Stimulated activated naive CD4-positive, alpha-beta T cell (primary cell): Measurements from ENCODE around the gene KRTAP10-3.
"Not testable (repeated sequence)": the region's sequence is repeated elsewhere in the genome, so short reads cannot be mapped to it uniquely, and the experiment has no call there.

Experiments used
- DNase-seq, 6 experiments: peaks; one replicate each; lab custom pipeline; 2025; lab: John Stamatoyannopoulos, UW

Gene KRTAP10-3

DNA sequence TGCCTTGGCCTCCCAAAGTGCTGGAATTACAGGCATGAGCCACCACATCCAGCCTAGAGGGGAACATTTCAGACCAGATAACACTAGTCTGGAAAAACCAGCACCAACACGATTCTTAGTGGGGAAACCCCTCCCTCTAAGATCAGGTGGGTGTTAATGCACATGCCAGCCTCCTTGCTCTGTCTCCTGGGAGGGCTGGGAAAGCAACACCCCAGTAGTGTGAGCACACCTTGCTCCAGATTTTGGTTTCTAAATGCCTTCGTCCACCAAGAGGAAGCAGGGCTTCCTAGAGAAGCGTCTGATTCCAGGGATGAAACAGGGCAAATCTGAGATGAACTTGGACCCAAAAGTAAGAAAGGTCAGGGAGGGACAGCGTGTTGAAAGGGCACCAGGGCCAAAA is 12.7 kb upstream of the KRTAP10-3 start:
- DNase-seq, result no peak

DNA sequence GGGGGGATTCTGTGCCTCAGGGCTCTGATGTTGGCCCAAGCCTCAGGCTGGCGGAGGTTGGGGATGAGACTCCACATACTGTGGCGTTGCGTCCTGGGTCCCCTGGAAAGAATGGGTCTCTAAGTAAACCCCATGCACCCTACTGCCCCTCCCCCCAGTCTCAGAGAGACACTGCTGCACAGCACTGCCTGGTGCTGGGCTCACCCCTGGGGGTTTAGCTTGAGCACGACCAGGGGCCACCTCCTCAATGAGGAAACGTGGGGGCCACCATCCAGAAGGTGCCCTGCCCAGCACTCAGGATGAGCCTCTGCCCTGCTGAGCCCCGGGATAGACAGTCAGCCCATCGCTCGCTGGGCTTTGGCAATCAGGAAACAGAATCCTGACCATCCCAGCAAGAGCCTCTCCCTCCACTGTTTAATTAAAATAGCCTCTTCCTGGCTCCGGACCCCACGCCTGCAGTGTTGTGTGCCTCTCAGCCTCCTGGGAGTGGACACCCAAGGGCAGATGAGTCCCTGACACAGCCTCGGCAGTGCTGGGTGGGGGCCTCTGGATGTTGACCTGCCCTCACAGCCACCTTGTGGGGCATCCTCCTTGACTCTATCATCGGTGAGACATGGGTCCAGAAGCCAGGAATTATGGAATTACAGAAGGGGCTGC is 11.4 kb upstream of the KRTAP10-3 start:
- no peak for DNase-seq

- DNase-seq, result no peak
Measured at GRCh38 chr21:44568667-44569556, 10.3 kb upstream of the KRTAP10-3 start.

- DNase-seq, result no peak
Measured at GRCh38 chr21:44568261-44568660, 9.7 kb upstream of the KRTAP10-3 start.

GRCh38 chr21:44567481-44568171 is 9.0 kb upstream of the KRTAP10-3 start:
- DNase-seq, result no peak

DNA sequence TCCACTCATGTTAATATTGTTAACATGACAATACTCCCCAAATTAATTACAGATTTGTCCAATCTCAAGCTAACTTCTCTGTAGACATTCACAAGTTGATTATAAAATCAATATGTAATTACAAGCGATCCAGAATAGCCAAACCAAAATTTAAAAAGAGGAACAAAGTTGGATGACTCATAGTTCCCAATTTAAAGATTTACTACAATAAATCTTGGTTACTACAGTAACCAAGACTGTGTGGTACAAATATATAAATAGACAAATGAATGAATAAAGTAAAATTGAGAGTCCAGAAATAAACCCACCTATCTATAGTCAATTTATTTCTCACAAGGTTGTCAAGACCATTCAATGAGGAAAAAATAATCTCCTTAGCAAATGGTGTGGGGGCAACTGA is 7.8 kb upstream of the KRTAP10-3 start:
- no peak for DNase-seq

DNA sequence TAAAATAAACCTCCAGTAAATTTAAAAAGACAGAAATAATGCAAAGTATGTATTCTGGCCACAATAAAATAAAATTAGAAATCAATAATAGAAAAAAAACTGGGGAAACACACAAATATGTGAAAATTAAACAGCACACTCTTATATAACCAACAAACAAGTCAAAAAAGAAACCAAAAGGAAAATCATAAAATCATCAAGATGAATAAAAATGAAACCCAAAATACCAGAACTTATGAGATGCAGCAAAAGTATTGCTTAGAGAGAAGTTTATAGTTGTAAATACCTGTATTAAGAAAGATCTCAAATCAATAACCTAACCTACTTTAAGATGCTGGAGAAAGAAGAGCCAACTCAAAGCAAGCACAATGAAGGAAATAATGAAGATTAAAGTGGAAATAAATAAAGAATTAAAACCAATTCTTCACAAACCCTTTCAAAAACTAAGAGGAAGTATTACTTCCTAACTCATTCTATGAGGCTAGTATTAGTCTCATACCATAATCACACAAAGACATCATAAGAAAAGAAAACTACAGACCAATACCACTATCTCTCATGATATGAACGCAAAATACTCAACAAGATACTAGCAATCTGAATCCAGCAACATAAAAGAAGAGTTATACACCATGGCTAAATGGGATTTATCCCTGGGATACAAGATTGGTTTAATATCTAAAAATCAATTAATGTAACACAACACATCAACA is 6.4 kb upstream of the KRTAP10-3 start:
- no peak for DNase-seq

- no peak for DNase-seq
Measured at GRCh38 chr21:44564099-44564498, 5.5 kb upstream of the KRTAP10-3 start.

DNA sequence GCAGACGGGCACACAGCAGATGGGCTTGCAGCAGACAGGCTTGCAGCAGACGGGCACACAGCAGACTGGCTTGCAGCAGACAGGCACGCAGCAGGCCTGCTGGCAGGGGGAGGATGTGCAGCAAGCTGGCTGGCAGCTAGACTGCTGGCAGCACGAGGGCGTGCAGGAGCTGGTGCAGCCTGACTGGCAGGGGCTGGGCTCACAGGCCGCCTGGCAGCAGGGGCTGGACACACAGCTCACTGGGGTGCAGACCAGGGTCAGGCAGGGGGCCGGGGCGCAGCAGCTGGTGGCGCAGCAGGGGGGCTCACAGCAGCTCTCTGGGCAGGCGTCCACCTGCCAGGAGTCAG is 293 bp downstream of the KRTAP10-3 start:
- not testable (repeated sequence) for DNase-seq

DNA sequence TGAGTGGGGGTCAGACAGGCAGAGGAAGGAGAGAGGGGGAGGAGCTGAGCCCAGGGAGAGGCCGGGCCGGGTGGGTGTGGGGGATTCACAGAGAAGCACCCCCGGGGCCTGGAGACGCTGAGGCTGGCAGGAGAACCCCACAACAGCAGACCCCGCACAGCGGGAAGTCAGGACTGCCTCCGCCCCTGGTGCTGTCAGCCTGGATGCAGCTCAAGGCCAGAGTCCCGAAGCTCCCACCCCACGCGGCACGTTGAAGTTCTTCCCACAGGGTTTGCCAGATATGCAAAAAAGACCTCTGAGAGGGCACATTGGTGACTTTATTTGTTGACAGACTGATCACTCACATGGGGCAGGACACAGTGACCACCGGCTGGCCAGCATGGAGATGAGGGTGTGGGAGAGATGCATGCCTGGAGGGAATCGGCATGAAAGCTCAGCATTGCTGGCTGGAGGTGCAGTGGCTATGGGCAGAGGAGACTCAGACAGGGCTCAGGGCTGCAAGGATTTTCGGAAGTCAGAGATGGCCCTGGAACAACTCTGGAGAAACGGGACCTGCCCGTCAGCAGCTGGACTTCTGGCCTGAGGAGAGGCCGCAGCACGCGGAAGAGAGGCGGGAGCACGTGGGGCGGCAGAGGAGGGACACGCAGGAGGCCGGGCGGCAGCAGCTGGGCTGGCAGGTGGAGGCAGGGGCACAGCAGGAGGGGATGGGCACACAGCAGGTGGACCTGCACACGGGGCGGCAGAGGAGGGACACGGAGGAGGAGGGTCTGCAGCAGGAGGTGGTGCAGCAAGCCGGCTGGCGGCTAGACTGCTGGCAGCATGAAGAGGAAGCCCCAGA is 885 bp downstream of the KRTAP10-3 start:
- DNase-seq, result no peak

DNA sequence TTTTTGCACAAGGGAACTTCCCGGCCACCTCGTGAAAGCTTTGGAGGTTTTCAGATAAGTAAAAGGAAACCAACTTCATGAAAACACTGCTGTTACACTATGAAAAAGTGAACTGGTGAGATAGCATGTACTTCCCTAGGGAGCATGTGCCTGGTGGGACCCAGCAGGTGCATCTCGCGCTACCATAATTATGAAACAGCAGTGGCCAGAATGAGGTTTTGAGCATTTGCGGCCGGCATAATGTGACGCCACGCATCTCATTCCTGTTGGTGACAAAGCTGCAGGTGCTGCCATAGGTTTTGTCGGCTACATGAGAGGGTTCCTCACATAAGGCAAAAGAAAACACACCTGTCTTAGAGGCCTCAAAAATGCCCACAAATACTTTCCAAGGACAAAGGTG is 1.7 kb downstream of the KRTAP10-3 start:
- DNase-seq, result no peak

DNA sequence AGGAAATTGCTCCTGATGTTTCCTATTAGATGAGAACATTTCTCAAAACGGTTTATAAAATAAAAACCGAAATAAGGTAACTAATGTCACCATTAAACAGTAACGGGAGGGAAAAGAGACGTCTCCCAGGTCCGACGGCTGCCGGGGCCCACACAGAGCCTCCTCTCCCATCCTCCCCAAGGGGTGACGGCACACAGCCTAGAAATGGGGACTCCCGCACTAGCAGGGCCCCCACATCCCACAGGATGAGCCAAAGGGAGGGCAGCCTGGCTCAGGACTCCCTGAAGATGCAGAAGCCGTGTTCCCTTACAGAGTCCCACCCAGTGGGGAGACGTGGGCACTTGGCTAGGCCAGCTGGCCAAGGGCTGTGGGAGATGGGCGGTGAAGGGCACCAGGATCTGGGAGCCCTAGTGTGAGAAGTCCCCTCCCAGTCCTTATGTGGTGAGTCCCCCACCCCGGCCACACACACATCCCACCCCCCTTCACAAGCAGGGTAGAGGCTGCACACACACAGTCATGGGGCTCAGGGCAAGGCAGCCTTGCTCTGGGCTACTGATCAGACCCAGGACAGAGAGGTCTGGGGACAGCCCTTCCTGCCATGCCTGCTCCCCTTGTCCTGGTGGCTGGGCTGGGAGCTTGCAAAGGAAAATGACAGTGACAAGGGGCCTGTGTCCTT is 3.3 kb downstream of the KRTAP10-3 start:
- DNase-seq, result no peak

- no peak for DNase-seq
Measured at GRCh38 chr21:44552681-44553080, 5.9 kb downstream of the KRTAP10-3 start.

GRCh38 chr21:44552136-44552535 is 6.5 kb downstream of the KRTAP10-3 start:
- DNase-seq, result no peak

DNA sequence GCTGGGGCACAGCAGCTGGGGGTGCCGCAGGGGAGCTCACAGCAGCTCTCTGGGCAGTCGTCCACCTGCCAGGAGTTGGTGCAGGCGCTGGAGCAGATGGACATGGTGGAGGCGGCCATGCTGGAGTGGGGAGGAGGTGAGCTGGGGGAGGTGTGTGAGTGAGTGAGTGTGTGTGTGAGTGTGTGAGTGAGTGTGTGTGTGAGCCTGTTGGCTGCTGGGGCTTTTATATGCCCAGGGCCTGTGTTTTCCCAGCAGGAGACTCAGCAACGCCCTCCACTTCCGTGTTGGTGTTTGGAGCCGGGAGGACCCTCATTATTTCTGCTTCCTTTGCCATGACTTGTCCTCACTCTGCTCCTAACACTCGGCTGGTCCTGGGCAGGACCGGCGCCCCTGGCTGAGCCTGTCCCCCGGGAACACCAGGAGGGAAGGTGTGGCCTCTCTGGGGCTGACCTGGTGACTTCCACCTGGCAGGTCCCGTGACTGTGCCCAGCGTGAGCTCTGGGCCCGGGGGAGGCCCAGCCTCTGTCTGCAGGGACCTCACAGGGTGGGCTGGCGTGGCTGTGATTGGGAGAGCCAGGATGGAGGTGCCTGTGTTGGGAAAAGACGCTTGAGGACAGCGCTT is 7.1 kb downstream of the KRTAP10-3 start, which contains the start of gene KRTAP10-2:
Gene KRTAP10-2, minus strand, starts transcription at position 166 of the 622 bp plus-strand sequence. Its CDS starts 47 bp downstream, at position 119.
- DNase-seq, result no peak

GRCh38 chr21:44550807-44551206 is 7.8 kb downstream of the KRTAP10-3 start:
- DNase-seq, result no peak

- DNase-seq, result not testable (repeated sequence)
Measured at GRCh38 chr21:44550285-44550684, 8.3 kb downstream of the KRTAP10-3 start.

GRCh38 chr21:44549525-44550211 is 8.9 kb downstream of the KRTAP10-3 start:
- no peak for DNase-seq

DNA sequence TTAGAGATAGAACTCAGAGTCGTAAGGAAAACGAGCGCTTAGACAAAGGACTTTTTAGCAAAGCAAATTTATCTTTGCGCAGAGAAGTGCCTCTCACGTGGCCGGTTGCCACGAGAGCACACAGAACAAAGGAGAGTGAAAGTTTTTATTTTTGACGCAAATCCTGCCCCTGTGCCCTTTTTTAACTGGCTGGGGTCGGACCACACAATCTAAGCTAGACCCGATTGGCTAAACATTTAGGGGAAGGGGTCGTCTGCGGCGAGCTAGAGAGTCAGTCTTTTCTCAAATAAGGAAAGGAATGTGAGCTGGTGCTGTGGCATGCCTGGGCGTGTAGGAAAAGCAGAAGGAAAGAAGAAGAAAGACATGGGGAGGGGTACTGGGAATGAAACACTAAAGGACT is 9.7 kb downstream of the KRTAP10-3 start:
- no peak for DNase-seq

- DNase-seq, result no peak
Measured at GRCh38 chr21:44548381-44548780, 10.2 kb downstream of the KRTAP10-3 start.
